Panc1 (cell line): ENCODE results near the gene ASMT. TPM values are rescaled to one million over a fixed set of nuclear protein-coding genes. Genes with fewer than 3 reads are reported as not detected.
"Not testable (repeated sequence)": the region's sequence is repeated elsewhere in the genome, so short reads cannot be mapped to it uniquely, and the experiment has no call there.

ENCODE experiments used
- ATAC-seq: fragments of 200-7000 bp; cut with Tn5 transposase; 2 replicates; pipeline ENCODE4 v1.9.1; 2020; ENCODE audit warnings: mild to moderate bottlenecking, moderate library complexity
- BruUV-seq: library from RNA; stranded (reverse); fragments of 400-500 nt; replicated peaks from 2 replicates; lab custom pipeline; 2021; lab: Mats Ljungman, UMichigan
- CTCF ChIA-PET: fragments of 300-600 bp; sonication (Branson Sonifier 250); formaldehyde crosslinking; loops from one replicate; lab custom pipeline; 2022; ENCODE audit warnings: antibody characterized with exemption; lab: Charles Lee
- POLR2A ChIA-PET: fragments of 300-600 bp; sonication (Branson Sonifier 250); formaldehyde crosslinking; loops from one replicate; lab custom pipeline; 2022; ENCODE audit warnings: antibody characterized with exemption; lab: Charles Lee
- DNase-seq: peaks from one replicate; pipeline ENCODE4 v3.0.0-alpha.2; 2010; ENCODE audit warnings: low read depth, low spot score
- H3K27ac ChIP-seq: 2 replicates; pipeline ENCODE4 v1.5.1; 2011; ENCODE audit warnings: mild to moderate bottlenecking, low read length, inconsistent platforms
- H3K27me3 ChIP-seq: fragments of 200-500 bp; sonication (Bioruptor generic); 2 replicates; pipeline ENCODE4 v1.6.0; 2014; ENCODE audit warnings: low read length, inconsistent platforms; ENCODE audit not compliant: control insufficient read depth, insufficient read depth
- H3K36me3 ChIP-seq: fragments of 200-500 bp; sonication (Bioruptor generic); 2 replicates; pipeline ENCODE4 v1.5.1; 2014; ENCODE audit warnings: inconsistent platforms, mild to moderate bottlenecking, low read length, moderate library complexity; ENCODE audit not compliant: control insufficient read depth, insufficient read depth
- H3K4me1 ChIP-seq: 2 replicates; pipeline ENCODE4 v1.5.1; 2011; ENCODE audit warnings: inconsistent platforms, mild to moderate bottlenecking, low read length, moderate library complexity; ENCODE audit not compliant: control insufficient read depth, insufficient read depth
- H3K4me3 ChIP-seq, 2 experiments: 2 replicates each; pipeline ENCODE4 v1.5.1; 2011 to 2012; ENCODE audit warnings: low read depth in 2 of 2, low read length in 2 of 2, mild to moderate bottlenecking in 2 of 2, inconsistent platforms in 1 of 2, moderate library complexity in 1 of 2
- H3K9me3 ChIP-seq: fragments of 200-500 bp; sonication (Bioruptor generic); 2 replicates; pipeline ENCODE4 v1.5.1; 2014; ENCODE audit warnings: low read depth, mild to moderate bottlenecking, inconsistent platforms, low read length, moderate library complexity; ENCODE audit not compliant: control insufficient read depth, insufficient read depth
- POLR2AphosphoS5 ChIP-seq: IDR thresholded peaks from 2 replicates; pipeline ENCODE4 v1.6.1; 2012; ENCODE audit warnings: mild to moderate bottlenecking, low read depth, low read length, moderate library complexity
- SIN3A ChIP-seq: IDR thresholded peaks from 2 replicates; pipeline ENCODE4 v1.6.1; 2012; ENCODE audit warnings: low read depth, mild to moderate bottlenecking, low read length, moderate library complexity, borderline replicate concordance; ENCODE audit not compliant: insufficient read depth
- TCF7L2 ChIP-seq: IDR thresholded peaks from 2 replicates; pipeline ENCODE4 v1.6.1; 2011; ENCODE audit warnings: mild to moderate bottlenecking, low read depth, low read length, inconsistent platforms
- in situ Hi-C: cut with HindIII; loops from 2 replicates; pipeline ENCODE4 v1.10.0; 2016; ENCODE audit warnings: low sequenced_read_pairs, low pct_unique_long_range_greater_than_20kb
- intact Hi-C: fragments of 100-400 bp; cut with micrococcal nuclease; formaldehyde crosslinking; loops from one replicate; pipeline ENCODE4 v1.10.0; 2022; ENCODE audit not compliant: unreplicated experiment
- total RNA-seq: library from RNA; stranded (reverse); gene quantifications from one replicate; pipeline ENCODE4 v1.2.1, GENCODE V29; 2021; ENCODE audit not compliant: unreplicated experiment
- TF ChIP-seq, protein P1 (sequence below), 2 experiments: IDR thresholded peaks; 2 replicates each; pipeline ENCODE4 v1.6.1; 2011 to 2012; ENCODE audit warnings: low read depth in 2 of 2, control low read depth in 1 of 2, low read length in 1 of 2, mild to moderate bottlenecking in 1 of 2, moderate library complexity in 1 of 2; ENCODE audit not compliant: insufficient read depth in 1 of 2
- TF ChIP-seq, protein P2 (sequence below): fragments of 450-650 bp; IDR thresholded peaks from 2 replicates; pipeline ENCODE4 v1.5.1; 2017; ENCODE audit warnings: mild to moderate bottlenecking

Gene ASMT
- total RNA-seq, 1 experiment from 2014 or later = not detected

DNA sequence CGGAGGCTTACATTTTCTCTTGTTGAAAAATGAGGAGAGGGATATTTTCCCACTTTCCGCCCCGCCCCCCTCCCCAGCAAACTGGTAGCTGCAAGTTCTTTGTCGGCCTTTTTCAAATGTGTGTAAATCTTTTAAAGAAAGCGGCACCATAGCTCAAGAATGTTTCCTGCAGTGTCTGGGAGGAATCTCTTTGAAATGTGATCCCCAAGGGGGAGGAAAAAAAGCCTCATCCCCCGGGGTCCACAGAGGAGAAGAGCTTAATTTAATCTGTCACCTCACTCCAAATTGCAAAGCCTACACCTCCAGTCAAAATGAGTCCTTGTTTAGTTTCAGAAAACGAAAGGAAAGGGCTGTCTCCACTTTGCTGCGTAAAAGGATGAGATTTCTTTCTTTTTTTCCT, 34.8 kb downstream of the ASMT start:
- no TSS peak for BruUV-seq
- ATAC-seq (no peak), DNase-seq (no peak)
- H3K9me3 ChIP-seq = no peaks in the 10 kb centered on the region
- no peak overlapping the region for H3K27ac ChIP-seq
- intact Hi-C loops (no loop called here), in situ Hi-C loops (no loop called here)
- TF ChIP-seq TCF7L2 = no peak
- TF ChIP-seq, protein P1, sequence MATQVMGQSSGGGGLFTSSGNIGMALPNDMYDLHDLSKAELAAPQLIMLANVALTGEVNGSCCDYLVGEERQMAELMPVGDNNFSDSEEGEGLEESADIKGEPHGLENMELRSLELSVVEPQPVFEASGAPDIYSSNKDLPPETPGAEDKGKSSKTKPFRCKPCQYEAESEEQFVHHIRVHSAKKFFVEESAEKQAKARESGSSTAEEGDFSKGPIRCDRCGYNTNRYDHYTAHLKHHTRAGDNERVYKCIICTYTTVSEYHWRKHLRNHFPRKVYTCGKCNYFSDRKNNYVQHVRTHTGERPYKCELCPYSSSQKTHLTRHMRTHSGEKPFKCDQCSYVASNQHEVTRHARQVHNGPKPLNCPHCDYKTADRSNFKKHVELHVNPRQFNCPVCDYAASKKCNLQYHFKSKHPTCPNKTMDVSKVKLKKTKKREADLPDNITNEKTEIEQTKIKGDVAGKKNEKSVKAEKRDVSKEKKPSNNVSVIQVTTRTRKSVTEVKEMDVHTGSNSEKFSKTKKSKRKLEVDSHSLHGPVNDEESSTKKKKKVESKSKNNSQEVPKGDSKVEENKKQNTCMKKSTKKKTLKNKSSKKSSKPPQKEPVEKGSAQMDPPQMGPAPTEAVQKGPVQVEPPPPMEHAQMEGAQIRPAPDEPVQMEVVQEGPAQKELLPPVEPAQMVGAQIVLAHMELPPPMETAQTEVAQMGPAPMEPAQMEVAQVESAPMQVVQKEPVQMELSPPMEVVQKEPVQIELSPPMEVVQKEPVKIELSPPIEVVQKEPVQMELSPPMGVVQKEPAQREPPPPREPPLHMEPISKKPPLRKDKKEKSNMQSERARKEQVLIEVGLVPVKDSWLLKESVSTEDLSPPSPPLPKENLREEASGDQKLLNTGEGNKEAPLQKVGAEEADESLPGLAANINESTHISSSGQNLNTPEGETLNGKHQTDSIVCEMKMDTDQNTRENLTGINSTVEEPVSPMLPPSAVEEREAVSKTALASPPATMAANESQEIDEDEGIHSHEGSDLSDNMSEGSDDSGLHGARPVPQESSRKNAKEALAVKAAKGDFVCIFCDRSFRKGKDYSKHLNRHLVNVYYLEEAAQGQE (IDR thresholded peaks at IDR 0.05; ENCODE audit: insufficient read depth in 1 of 2, low read depth in 2 of 2, low read length in 1 of 2) = no peak
- TF ChIP-seq SIN3A = no peak
- TF ChIP-seq, protein P2, sequence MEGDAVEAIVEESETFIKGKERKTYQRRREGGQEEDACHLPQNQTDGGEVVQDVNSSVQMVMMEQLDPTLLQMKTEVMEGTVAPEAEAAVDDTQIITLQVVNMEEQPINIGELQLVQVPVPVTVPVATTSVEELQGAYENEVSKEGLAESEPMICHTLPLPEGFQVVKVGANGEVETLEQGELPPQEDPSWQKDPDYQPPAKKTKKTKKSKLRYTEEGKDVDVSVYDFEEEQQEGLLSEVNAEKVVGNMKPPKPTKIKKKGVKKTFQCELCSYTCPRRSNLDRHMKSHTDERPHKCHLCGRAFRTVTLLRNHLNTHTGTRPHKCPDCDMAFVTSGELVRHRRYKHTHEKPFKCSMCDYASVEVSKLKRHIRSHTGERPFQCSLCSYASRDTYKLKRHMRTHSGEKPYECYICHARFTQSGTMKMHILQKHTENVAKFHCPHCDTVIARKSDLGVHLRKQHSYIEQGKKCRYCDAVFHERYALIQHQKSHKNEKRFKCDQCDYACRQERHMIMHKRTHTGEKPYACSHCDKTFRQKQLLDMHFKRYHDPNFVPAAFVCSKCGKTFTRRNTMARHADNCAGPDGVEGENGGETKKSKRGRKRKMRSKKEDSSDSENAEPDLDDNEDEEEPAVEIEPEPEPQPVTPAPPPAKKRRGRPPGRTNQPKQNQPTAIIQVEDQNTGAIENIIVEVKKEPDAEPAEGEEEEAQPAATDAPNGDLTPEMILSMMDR = no peak
- no peak for TF ChIP-seq POLR2AphosphoS5
- ChIA-PET POLR2A (no interaction called here), CTCF (no interaction called here)
- H3K4me3 ChIP-seq = no peak overlapping the region
- no peaks in the 10 kb centered on the region for H3K4me1 ChIP-seq
- H3K27me3 ChIP-seq = no peaks in the 10 kb centered on the region
- no peaks in the 10 kb centered on the region for H3K36me3 ChIP-seq

DNA sequence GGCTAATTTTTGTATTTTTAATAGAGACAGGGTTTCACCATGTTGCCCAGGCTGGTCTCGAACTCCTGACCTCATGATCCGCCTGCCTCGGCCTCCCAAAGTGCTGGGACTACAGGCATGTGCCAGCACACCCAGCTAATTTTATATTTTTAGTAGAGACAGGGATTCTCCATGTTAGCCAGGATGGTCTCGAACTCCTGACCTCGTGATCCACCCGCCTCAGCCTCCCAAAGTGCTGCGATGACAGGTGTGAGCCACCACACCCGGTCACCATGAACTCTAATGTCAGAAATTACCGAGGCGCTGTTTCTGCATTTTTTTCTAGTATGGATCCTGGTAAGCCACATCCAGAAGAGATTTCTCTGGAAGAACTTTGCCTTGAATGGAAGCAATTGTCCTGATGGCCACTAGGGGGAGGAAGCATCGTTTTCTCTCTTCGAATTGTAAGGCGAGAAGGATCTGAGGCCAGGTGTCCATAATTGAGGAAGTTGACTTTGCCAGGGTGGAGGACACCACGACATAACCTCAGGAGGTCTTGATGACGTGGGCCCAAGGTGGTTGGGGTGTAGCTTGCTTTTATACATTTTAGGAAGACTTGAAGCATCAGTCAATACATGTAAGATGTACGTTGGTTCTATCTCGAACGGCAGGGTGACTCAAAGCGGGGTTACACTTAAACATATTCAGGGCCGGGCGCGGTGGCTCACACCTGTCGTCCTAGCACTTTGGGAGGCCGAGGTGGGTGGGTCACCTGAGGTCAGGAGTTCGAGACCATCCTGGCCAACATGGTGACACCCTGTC, 37.4 kb downstream of the ASMT start:
- H3K4me1 ChIP-seq, in situ Hi-C loops, CTCF ChIA-PET, H3K4me3 ChIP-seq, H3K36me3 ChIP-seq, POLR2A ChIA-PET, H3K27ac ChIP-seq, ATAC-seq, BruUV-seq, intact Hi-C loops, H3K9me3 ChIP-seq, H3K27me3 ChIP-seq: not testable (repeated sequence)
- peak; percentile 35 for DNase-seq
- TF ChIP-seq, protein P2 = peak; percentile 78
